Measurements from ENCODE around the gene MTAP.

The MTAP gene

DNA sequence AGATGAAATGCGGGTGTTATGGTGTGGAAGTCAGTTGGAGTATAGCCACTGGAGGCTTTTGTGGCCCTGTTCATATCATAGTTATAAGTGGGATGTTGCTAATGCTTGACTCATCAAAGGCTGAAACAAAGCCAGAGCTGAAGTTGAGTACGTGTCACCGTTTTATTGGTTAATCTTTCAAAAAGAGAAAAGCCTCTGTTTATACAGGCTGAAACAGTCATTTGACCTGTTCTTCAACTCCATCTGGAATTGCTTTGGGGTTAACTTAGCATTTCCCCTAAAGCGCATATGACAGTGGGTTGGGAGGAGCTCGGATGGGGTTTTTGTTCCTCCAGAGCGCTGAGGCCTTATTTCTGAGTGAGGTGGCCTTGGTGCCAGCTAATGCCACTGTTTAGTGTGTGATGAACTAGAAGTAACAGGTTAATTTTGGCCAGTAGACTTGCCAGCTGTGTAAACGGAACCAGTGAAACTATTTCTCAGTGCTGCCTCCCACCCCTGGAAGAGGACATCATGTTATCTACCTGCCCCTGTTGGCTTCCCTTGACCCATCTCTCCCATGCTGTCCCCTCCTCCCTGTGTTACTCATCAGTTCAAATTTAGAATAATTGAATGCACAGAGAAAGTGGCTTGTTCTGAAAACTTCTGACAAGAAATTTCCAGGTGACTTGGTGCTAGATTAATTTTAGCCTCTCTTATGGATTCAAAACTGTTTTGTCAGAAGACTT, 34.2 kb downstream of the MTAP start:
- in situ Hi-C loops (cut with MboI; ENCODE audit: low sequenced_read_pairs), result loop anchor here (25.0 kb wide), 1 partner anchor 126 kb away; no protein-coding TSS in a partner anchor

DNA sequence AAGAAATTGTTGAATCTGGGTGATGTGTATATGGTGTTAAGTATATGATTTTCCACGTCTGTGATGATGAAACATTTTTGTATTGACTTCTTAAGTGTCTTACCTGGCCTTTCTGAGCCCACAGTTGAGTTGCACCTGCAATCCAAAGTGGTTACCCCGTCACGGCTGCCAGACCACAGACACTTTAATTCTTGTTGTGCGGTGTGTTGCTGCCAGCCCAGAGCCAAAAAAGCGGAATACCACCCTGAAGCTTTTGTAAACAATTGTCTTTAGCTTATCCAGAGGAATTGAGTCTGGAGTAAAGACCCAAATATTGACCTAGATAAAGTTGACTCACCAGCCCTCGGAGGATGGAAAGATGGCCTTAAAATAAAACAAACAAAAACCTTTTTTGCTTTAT, 35.1 kb downstream of the MTAP start:
- in situ Hi-C loops (cut with MboI; ENCODE audit: low sequenced_read_pairs), result loop anchor here (25.0 kb wide), 1 partner anchor 125 kb away; no protein-coding TSS in a partner anchor

DNA sequence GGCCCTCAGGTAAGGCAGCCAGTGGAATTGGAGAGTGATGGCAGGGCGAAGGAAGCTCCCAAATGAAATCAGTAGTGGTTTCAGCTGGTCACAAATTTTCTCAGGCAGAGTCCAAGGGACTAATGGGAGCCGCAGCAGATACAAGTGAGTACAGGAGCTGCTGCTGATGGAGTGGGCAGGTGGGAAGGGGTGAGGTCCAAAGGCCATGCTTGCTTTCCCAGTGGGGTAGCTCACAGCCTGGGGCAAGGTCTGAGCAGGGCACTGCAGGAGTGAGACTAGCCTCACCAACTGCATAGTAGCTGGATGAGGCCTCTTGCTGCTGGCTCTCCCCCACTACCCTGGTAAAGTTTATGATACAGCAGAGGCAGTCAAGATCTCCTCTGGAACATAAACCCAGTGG, 38.2 kb downstream of the MTAP start:
- in situ Hi-C loops (cut with MboI; ENCODE audit: low sequenced_read_pairs), result loop anchor here (25.0 kb wide), 1 partner anchor 122 kb away; no protein-coding TSS in a partner anchor

DNA sequence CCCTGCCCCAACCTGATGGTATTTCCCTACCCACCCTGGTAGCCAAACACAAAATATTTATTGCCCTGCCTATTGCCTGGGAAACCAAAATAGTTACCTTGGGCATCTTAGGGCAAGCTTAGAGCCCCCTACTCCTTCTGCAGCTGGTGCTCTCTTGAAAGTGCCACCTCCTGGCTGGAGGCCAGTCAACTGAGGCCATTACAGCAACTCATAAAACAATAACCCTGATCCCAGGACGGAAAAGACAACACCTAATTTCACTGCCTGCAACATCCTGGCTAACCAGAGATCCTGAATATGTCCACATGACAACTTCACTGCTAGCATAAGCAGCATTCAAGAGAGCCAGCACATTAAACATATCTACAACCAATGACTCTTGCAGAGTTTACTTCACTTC, 38.7 kb downstream of the MTAP start:
- in situ Hi-C loops (cut with MboI; ENCODE audit: low sequenced_read_pairs), result loop anchor here (25.0 kb wide), 1 partner anchor 121 kb away; no protein-coding TSS in a partner anchor

DNA sequence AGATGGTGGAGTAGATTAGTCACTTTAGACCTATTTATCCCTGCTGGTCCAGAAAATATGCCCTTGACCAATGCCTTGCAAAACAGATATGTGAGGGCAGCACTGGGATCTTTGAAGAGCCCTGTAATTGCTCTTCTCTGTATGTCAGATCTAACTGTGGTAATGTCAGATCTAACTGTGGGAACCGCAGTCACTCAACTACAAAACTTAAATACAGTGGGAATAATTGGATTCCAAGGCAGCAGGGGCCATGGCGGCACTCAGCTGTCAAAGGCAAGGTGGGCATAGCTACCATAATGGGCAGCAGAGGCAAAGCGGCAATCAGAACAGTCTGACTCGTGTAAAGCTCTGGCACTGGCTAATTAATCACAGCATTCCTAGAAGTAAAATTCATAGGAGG, 46.2 kb downstream of the MTAP start:
- in situ Hi-C loops (cut with MboI; ENCODE audit: low sequenced_read_pairs), result loop anchor here (25.0 kb wide), 1 partner anchor 114 kb away; no protein-coding TSS in a partner anchor

DNA sequence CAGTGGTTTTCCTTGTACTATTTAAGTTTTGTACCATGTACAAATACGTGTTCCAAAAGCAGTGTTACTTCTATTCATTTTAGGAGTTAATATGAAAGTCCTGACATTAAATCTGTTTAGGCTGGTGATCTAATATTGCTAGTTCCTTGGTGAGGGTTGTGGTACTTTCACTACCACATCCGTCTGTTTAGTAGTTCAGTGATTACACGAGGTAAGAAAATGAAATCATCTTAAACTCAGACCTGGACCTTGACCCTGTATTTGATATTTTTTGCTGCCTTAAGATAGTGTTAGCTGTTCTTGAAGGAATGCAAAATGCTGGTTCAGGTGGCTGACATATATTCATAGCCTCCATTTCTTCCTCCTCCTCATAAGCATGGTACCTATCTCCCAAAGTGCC, 50.3 kb downstream of the MTAP start:
- in situ Hi-C loops (cut with MboI; ENCODE audit: low sequenced_read_pairs), result no loop called here

DNA sequence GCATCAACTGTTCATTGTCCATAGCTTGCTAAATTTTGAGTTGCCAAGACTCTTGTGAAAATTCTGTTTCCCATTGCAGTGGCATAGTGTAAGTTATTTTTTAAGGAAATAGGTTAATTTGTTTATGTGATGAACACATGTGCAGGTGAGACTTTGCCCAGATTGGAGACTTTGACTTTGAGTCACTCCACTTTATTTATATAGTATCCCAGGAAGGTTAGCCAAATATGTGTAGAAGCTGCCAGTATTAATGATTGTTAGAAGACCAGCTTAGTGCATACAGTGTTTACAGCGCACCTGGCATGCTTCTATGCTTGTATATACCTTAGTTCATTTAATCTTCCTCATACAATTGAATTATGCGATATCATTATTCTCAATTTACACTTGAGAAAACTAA, 51.0 kb downstream of the MTAP start:
- in situ Hi-C loops (cut with MboI; ENCODE audit: low sequenced_read_pairs), result no loop called here

DNA sequence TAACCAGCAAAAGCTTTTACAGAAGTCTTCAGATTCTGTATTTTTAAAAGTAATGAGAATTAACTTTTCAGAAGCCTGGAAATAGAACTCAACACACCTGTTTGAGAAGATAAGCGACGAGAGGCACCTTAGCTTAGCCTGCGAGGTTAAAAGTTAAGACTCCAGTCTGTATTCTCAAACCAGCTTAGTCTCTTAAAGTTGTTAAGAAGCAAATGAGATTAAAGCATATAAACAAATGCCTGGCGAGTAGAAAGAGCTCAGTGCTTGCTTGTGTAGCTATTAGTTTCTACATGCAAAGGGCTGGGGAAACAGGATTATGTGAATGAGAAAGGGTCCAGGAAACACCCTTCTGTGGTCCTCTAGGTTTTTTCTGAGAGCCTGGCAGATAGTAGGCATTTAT, 51.7 kb downstream of the MTAP start:
- in situ Hi-C loops (cut with MboI; ENCODE audit: low sequenced_read_pairs), result no loop called here

DNA sequence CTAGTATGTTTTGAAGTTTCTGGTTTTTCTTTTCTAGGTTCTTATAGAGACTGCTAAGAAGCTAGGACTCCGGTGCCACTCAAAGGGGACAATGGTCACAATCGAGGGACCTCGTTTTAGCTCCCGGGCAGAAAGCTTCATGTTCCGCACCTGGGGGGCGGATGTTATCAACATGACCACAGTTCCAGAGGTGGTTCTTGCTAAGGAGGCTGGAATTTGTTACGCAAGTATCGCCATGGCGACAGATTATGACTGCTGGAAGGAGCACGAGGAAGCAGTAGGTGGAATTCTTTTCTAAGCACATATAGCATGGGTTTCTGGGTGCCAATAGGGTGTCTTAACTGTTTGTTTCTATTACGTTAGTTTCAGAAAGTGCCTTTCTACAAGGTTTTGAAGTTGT, 52.2 kb downstream of the MTAP start:
- in situ Hi-C loops (cut with MboI; ENCODE audit: low sequenced_read_pairs), result no loop called here

DNA sequence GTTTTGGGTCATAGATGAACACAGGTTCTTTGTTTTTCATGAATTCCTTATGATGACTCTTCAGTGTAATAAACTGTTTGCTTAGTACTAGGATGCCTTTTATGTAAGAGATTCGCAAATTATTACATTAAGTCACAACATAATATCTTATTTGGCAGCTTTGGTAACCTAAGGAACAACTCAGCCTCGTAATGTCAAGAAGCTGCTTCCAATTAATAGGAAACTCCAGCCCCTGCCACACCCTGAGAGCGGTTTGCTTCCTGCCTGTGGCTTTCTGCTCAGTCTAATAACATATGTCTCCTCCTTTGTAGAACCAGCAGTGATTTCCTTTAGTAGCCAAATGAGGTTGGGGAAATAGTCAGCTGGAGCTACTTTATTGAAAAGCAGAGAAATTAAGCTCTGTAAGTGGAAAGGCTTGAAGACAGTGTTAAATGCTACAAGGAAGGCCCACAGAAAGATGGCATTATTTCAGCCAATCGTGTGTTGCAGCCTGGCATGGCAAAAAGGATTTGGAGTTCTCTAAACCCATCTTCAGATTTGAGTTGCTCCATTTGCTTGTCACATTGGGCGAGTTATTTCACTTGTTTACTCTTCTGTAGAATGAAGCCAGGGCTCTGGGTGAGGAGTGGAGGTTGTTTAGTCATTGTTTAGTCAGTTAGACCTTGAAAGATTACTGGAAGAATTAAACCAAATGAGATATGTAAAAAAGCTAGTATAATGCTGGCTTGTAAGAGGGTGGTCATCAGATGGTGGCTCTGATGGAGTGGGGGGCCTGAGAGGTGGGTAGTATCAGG, 54.1 kb downstream of the MTAP start:
- in situ Hi-C loops (cut with MboI; ENCODE audit: low sequenced_read_pairs), result no loop called here

DNA sequence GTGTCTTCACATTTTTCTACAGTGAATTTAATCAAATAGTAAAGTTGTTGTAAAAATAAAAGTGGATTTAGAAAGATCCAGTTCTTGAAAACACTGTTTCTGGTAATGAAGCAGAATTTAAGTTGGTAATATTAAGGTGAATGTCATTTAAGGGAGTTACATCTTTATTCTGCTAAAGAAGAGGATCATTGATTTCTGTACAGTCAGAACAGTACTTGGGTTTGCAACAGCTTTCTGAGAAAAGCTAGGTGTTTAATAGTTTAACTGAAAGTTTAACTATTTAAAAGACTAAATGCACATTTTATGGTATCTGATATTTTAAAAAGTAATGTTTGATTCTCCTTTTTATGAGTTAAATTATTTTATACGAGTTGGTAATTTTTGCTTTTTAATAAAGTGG, 60.4 kb downstream of the MTAP start:
- in situ Hi-C loops (cut with MboI; ENCODE audit: low sequenced_read_pairs), result no loop called here

DNA sequence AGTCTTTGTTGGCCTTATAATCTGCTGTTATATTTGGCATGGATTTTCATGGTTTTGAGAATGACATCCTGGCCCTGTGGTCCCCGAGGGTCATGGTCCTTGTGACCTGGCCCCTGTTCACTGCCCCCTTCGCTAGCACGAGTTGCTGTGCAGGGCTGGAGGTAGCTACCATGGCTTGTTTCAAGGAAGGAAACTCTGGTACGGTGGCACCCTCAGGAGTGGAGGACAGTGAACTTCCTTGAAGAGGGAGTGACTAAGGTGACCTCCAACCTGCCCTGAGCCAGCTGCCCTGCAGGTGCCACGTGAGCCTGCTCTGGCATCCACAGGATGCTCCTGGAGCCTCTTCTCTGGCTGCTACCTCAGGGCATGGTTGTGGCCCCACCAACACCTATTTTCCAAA, 62.1 kb downstream of the MTAP start:
- in situ Hi-C loops (cut with MboI; ENCODE audit: low sequenced_read_pairs), result no loop called here

DNA sequence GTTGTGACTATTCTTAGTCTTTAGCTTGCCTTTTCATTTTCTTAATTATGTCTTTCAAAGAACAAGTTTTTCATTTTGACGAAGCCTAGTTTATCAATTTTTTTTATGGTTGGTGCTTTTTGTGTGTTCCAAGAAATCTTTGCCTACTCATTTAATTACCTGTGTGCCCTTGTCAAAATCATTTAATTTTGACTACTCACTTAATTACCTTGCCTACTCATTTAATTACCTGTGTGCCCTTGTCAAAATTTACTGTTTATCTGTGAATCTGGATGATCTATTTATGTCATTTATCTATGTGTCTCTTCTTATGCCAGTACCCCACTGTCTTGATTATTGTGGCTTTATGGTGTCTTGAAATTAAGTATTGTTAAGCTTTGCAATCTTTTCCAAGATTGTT, 63.9 kb downstream of the MTAP start:
- in situ Hi-C loops (cut with MboI; ENCODE audit: low sequenced_read_pairs), result no loop called here

DNA sequence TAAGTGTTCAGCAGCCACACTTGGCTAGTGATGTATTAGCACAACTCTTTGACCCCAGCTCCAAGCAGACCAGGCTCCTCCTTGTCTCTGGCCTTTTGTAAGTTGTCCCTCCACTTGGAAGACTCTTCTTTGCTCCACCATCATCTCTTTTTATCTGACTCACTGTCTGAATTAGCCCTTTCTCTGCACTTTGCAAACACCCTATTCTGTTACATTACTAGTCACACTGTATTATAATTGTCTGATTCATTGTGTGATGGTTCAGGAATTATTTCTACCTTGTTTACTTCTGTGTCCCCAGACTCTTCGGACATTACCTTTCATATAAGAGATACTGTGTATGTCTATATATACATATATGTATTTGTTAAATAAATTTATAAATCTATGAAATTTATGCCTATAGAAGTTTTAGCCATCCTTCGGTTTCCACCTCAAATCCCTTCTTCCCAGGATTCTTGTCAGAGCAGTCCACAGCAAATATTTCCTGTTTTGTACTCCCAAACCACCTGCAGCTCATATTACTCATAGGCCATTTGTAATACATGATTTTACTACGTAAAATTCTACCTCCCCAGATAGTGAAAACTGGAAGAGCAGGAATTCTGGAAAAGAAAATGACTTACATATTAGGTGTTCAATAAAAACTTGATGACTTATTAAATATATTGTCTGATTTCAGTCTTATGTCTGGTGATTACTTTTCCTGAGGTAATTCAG, 69.0 kb downstream of the MTAP start:
- in situ Hi-C loops (cut with MboI; ENCODE audit: low sequenced_read_pairs), result no loop called here

DNA sequence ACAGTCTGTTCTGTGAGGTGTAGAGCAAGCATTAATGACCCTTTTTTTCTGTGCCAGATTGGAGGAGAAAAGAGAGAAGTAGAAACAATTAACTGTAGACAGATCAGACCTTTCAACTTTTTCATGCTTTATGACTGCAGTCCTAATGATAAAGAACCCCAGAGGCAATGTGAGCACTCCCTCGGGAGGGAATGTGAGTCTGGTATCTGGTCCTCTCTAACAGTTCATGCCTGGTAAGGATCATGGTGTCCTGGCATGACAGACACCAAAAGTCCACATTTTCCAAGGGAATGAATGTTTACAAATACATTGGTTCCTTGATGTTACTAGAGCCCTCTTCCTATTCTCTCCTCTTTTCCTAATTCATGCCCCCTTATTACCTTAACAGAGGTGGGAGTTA, 70.3 kb downstream of the MTAP start:
- in situ Hi-C loops (cut with MboI; ENCODE audit: low sequenced_read_pairs), result no loop called here

DNA sequence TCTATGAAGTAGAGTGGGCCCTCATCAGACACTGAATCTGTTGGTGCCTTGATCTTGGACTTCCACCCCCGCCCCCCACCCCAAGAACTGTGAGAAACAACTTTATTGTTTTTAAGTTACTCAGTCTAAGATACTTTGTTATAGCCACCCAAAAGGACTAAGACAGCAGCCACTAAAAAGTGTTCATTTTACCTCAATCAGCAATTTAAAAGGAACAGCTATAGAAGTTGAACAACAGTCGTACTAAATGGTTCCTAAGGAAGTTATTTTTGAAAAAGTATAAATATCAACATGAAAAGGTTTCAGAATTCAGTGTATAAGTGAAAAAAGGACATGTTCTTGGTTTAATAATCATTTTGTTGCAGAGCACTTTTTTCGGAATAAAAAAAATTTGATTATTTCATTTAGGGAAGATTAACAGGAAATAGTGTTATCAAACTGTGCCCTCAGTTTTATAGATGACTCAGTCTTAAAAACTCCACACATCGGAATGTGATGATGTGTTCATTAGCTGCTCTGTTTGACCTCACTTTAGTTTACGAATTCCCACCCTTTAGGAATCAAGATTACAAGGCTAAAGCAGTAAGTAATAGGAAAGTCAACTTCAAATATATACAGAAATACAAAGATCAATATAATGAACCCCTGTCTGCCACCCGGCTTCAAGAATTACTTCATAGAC, 71.2 kb downstream of the MTAP start:
- in situ Hi-C loops (cut with MboI; ENCODE audit: low sequenced_read_pairs), result no loop called here

DNA sequence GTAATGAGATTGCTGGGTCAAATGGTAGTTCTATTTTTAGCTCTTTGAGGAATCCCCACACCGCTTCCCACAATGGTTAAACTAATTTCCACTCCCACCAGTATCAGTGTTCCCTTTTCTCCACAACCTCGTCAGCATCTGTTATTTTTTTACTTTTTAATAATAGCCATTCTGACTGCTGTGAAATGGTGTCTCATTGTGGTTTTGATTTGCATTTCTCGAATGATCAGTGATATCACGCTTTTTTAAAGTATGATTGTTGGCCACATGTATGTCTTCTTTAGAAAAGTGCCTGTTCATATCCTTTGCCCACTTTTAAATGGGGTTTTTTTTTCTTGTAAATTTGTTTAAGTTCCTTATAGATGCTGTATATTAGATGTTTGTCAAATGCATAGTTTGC, 73.5 kb downstream of the MTAP start:
- in situ Hi-C loops (cut with MboI; ENCODE audit: low sequenced_read_pairs), result no loop called here

DNA sequence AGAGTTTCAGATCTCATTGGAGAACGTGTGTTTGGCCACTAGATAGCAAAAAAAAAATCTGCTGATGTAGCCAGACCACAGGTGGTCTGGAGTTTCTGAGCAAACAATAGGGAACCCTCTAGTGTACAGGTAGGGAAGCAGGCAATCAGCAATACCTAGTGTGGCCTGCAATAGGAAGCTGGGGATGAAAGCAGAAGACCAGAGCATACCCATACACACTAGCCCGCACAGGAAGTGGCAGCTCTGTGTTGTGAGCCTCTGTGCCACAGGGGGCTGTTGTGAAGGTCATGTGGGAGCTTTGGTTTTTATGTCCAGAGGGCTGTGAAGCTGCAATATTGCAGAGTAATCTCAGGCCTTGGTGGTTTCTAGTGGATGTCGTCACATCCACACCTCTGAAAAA, 81.2 kb downstream of the MTAP start:
- in situ Hi-C loops (cut with MboI; ENCODE audit: low sequenced_read_pairs), result no loop called here

DNA sequence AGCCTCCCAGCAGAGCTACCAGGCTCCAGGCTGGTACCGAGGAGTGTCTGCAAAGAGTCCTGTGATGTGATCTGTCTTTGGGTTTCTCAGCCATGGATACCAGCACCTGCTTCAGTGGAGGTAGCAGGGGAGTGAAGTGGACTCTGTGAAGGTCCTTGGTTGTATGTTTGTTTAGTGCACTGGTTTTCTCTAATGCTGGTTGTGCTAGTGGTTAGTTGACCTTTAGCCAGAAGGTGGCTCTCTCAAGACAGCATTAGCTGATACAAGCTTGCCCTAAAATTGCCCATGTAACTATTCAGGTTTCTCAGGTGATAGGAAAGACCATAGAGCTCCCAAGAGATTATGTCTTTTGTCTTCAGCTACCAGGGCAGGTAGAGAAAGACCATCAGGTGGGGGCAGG, 87.2 kb downstream of the MTAP start:
- in situ Hi-C loops (cut with MboI; ENCODE audit: low sequenced_read_pairs), result no loop called here

DNA sequence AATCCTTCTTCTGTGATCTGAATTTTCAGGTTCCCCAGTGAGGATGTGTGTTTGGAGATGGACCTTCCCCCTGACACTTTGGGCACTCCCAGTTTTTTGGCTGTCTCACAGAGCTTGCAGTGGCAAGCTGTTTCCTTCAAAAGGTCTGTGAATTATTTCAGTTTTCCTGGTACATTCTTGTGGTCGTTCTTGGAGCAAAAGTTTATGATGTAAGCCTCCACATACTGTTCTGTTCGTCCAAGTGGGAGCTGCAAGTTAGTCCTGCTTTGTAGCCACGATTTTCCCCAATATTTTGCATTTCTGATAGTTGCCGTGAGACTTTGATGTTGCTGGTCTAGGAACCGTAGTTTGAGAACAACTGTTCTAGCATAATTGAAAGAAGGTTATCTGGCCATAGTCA, 88.3 kb downstream of the MTAP start:
- in situ Hi-C loops (cut with MboI; ENCODE audit: low sequenced_read_pairs), result no loop called here

DNA sequence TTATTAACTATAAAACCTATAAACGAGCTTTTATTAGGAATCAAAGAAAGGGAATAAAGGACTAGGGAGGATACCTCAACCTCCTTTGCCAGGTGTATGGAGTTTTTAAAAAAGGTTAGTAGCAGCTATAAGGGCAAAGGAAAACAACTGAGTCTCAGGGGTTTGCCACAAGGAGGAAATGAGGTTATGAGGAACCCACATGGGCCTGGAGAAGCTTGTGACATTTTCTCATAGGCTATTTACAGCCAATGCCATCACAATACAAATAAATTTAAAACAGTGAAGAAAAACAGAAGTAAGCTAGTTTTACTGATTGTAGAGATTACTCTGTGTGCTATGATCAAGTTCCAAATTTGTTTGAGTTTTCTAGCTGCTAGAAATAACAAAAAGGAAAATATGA, 99.1 kb downstream of the MTAP start:
- in situ Hi-C loops (cut with MboI; ENCODE audit: low sequenced_read_pairs), result no loop called here
